ENCODE results near the gene NINJ2.

Gene NINJ2

GRCh38 chr12:673849-674248 is 10.6 kb upstream of the NINJ2 start:
- TF ChIP-seq, protein P1, sequence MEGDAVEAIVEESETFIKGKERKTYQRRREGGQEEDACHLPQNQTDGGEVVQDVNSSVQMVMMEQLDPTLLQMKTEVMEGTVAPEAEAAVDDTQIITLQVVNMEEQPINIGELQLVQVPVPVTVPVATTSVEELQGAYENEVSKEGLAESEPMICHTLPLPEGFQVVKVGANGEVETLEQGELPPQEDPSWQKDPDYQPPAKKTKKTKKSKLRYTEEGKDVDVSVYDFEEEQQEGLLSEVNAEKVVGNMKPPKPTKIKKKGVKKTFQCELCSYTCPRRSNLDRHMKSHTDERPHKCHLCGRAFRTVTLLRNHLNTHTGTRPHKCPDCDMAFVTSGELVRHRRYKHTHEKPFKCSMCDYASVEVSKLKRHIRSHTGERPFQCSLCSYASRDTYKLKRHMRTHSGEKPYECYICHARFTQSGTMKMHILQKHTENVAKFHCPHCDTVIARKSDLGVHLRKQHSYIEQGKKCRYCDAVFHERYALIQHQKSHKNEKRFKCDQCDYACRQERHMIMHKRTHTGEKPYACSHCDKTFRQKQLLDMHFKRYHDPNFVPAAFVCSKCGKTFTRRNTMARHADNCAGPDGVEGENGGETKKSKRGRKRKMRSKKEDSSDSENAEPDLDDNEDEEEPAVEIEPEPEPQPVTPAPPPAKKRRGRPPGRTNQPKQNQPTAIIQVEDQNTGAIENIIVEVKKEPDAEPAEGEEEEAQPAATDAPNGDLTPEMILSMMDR (IDR thresholded peaks at IDR 0.05; ENCODE audit: borderline replicate concordance, control extremely low read depth, extremely low read depth, insufficient read depth, missing control alignments): no peak
- no peak for DNase-seq (ENCODE audit: low spot score)
- in situ Hi-C loops (cut with MboI; ENCODE audit: low sequenced_read_pairs, unreplicated experiment): no loop called here

DNA sequence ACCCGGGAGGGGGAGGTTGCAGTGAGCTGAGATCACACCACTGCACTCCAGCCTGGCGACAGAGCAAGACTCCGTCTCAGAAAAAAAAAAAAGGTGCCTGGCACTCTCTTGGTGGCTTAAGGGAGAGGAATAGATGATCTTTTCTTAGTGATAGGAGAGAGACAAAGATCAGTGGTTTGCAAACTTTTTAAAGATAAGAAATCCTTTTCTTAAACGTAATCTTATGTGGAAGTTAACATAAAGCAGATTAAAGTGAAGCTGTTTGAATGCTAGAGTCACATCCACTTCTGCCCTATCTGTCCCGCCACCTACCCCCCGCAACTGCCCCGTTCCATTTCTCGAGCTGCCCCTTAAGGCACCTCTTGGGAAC is 6.3 kb upstream of the NINJ2 start:
- in situ Hi-C loops (cut with MboI; ENCODE audit: low sequenced_read_pairs, unreplicated experiment): no loop called here
- TF ChIP-seq, protein P1 (IDR thresholded peaks at IDR 0.05; ENCODE audit: borderline replicate concordance, control extremely low read depth, extremely low read depth, insufficient read depth, missing control alignments): no peak
- DNase-seq (ENCODE audit: low spot score): no peak

DNA sequence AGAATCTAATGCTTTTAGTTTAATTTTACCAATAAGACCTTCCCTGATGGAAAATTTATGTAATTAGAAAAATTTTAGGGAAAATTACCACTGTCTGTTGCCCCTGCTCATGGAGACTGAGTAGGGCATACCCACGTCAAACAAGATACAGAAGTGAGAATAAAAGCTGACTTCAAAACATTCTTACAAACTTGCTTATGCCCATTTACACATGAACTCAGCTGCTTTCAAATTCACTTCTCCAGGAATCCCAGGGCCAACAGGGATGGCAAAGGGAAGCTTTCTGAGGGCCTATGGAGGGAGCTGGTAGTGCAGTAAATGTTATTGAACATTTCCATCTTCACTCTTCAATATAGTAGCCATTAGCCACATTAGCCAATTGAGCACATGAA is 4.8 kb upstream of the NINJ2 start:
- TF ChIP-seq, protein P1 (IDR thresholded peaks at IDR 0.05; ENCODE audit: borderline replicate concordance, control extremely low read depth, extremely low read depth, insufficient read depth, missing control alignments): no peak
- no peak for DNase-seq (ENCODE audit: low spot score)
- in situ Hi-C loops (cut with MboI; ENCODE audit: low sequenced_read_pairs, unreplicated experiment): no loop called here

- in situ Hi-C loops (cut with MboI; ENCODE audit: low sequenced_read_pairs, unreplicated experiment): no loop called here
- TF ChIP-seq, protein P1 (IDR thresholded peaks at IDR 0.05; ENCODE audit: borderline replicate concordance, control extremely low read depth, extremely low read depth, insufficient read depth, missing control alignments): no peak
Measured at GRCh38 chr12:666766-667308, 3.6 kb upstream of the NINJ2 start.

GRCh38 chr12:666066-666465 is 2.8 kb upstream of the NINJ2 start:
- in situ Hi-C loops (cut with MboI; ENCODE audit: low sequenced_read_pairs, unreplicated experiment): no loop called here
- no peak for DNase-seq (ENCODE audit: low spot score)
- TF ChIP-seq, protein P1 (IDR thresholded peaks at IDR 0.05; ENCODE audit: borderline replicate concordance, control extremely low read depth, extremely low read depth, insufficient read depth, missing control alignments): no peak

More at GRCh38 chr12:666766-667308, 3.6 kb upstream of the NINJ2 start:
- DNase-seq (ENCODE audit: low spot score): peak; percentile 49

DNA sequence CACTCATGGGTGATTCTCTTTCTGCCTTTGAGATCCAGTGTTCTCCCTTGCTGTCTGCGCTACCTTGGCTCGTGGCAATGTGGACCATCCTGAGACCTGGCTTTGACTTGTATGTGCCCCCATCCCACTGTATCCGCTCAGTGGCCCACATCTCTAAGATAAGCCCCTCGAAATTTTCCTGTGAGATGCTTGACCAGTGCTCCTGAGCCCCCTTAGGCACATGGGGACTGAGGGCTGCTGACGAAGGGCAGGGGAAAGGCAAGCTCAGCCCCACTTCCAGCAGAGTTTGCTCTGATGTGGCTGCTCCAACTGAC is 1.5 kb upstream of the NINJ2 start:
- in situ Hi-C loops (cut with MboI; ENCODE audit: low sequenced_read_pairs, unreplicated experiment): no loop called here
- TF ChIP-seq, protein P1 (IDR thresholded peaks at IDR 0.05; ENCODE audit: borderline replicate concordance, control extremely low read depth, extremely low read depth, insufficient read depth, missing control alignments): no peak
- DNase-seq (ENCODE audit: low spot score): no peak
